LHCN-M2 (cell line): ENCODE measurements around the gene MAGI2. TPM values are rescaled to one million over a fixed set of nuclear protein-coding genes. Genes with fewer than 3 reads are reported as not detected.

Source experiments
- DNase-seq: peaks from one replicate; pipeline ENCODE4 v3.0.0-alpha.2; 2012; ENCODE audit warnings: low read depth
- total RNA-seq: library from RNA; depleted of rRNA; stranded (reverse); fragments of >200 nt; gene quantifications from 2 replicates; pipeline ENCODE4 v1.2.3, GENCODE V29; 2014

MAGI2 gene
- total RNA-seq, 1 experiment from 2014 or later: 3.6 TPM

- DNase-seq: peak; percentile 3
These were observed 513.8 kb downstream of the MAGI2 start for GRCh38 chr7:78939669-78940068.

- peak; percentile 49 for DNase-seq
These were observed 528.9 kb downstream of the MAGI2 start for GRCh38 chr7:78924581-78924980.

- peak; percentile 75 for DNase-seq
These were observed 540.7 kb downstream of the MAGI2 start for GRCh38 chr7:78912781-78913180.

GRCh38 chr7:78906735-78907134 lies 546.7 kb downstream of the MAGI2 start:
- DNase-seq: no peak

- no peak for DNase-seq
These were observed 548.0 kb downstream of the MAGI2 start for GRCh38 chr7:78905436-78905835.

- no peak for DNase-seq
These were observed 548.5 kb downstream of the MAGI2 start for GRCh38 chr7:78904983-78905382.

- no peak for DNase-seq
These were observed 551.9 kb downstream of the MAGI2 start for GRCh38 chr7:78901566-78901965.

GRCh38 chr7:78900806-78901205 lies 552.7 kb downstream of the MAGI2 start:
- DNase-seq: no peak

- DNase-seq: no peak
These were observed 558.1 kb downstream of the MAGI2 start for GRCh38 chr7:78895393-78895792.

- DNase-seq: no peak
These were observed 574.3 kb downstream of the MAGI2 start for GRCh38 chr7:78879206-78879605.

GRCh38 chr7:78873117-78873516 lies 580.4 kb downstream of the MAGI2 start:
- DNase-seq: no peak

- DNase-seq: no peak
These were observed 589.1 kb downstream of the MAGI2 start for GRCh38 chr7:78864339-78864738.

GRCh38 chr7:78863281-78863680 lies 590.2 kb downstream of the MAGI2 start:
- DNase-seq: no peak

- no peak for DNase-seq
These were observed 591.0 kb downstream of the MAGI2 start for GRCh38 chr7:78862411-78862900.

GRCh38 chr7:78852951-78853350 lies 600.5 kb downstream of the MAGI2 start:
- DNase-seq: peak; percentile 92

- peak; percentile 64 for DNase-seq
These were observed 603.2 kb downstream of the MAGI2 start for GRCh38 chr7:78850093-78850740.

GRCh38 chr7:78845155-78845554 lies 608.3 kb downstream of the MAGI2 start:
- no peak for DNase-seq

- DNase-seq: no peak
These were observed 611.4 kb downstream of the MAGI2 start for GRCh38 chr7:78842068-78842467.

GRCh38 chr7:78835897-78836296 lies 617.6 kb downstream of the MAGI2 start:
- no peak for DNase-seq

GRCh38 chr7:78828317-78828716 lies 625.1 kb downstream of the MAGI2 start:
- peak; percentile 21 for DNase-seq

GRCh38 chr7:78803501-78804127 lies 649.9 kb downstream of the MAGI2 start:
- no peak for DNase-seq

- peak; percentile 29 for DNase-seq
These were observed 659.4 kb downstream of the MAGI2 start for GRCh38 chr7:78794101-78794500.

- DNase-seq: no peak
These were observed 660.8 kb downstream of the MAGI2 start for GRCh38 chr7:78792624-78793023.
